WERI-Rb-1 (cell line): Measurements from ENCODE around the gene MYOC.

ENCODE experiments used
- DNase-seq: peaks from one replicate; pipeline ENCODE4 v3.0.0-alpha.2; 2020
- H3K27ac ChIP-seq: fragments of 250-450 bp; sonication (Bioruptor Pico); 2 replicates; pipeline ENCODE4 v1.5.1; 2020; ENCODE audit warnings: mild to moderate bottlenecking, moderate library complexity
- H3K27me3 ChIP-seq: fragments of 250-450 bp; sonication (Bioruptor Pico); 2 replicates; pipeline ENCODE4 v1.5.1; 2021; ENCODE audit warnings: mild to moderate bottlenecking, low read depth, moderate library complexity; ENCODE audit not compliant: insufficient read depth, severe bottlenecking
- H3K36me3 ChIP-seq: fragments of 250-450 bp; sonication (Bioruptor Pico); 2 replicates; pipeline ENCODE4 v1.5.1; 2020; ENCODE audit warnings: mild to moderate bottlenecking, moderate library complexity
- H3K4me3 ChIP-seq: 2 replicates; pipeline ENCODE4 v1.5.1; 2011; ENCODE audit warnings: low read depth, mild to moderate bottlenecking, control low read depth, low read length
- H3K9me3 ChIP-seq: fragments of 250-450 bp; sonication (Bioruptor Pico); 2 replicates; pipeline ENCODE4 v1.5.1; 2021; ENCODE audit warnings: mild to moderate bottlenecking, moderate library complexity; ENCODE audit not compliant: severe bottlenecking
- TF ChIP-seq, protein P1 (sequence below): IDR thresholded peaks from 2 replicates; pipeline ENCODE4 v1.5.1; 2011; ENCODE audit warnings: low read depth, mild to moderate bottlenecking, control low read depth, inconsistent platforms, low read length

The MYOC gene

DNA sequence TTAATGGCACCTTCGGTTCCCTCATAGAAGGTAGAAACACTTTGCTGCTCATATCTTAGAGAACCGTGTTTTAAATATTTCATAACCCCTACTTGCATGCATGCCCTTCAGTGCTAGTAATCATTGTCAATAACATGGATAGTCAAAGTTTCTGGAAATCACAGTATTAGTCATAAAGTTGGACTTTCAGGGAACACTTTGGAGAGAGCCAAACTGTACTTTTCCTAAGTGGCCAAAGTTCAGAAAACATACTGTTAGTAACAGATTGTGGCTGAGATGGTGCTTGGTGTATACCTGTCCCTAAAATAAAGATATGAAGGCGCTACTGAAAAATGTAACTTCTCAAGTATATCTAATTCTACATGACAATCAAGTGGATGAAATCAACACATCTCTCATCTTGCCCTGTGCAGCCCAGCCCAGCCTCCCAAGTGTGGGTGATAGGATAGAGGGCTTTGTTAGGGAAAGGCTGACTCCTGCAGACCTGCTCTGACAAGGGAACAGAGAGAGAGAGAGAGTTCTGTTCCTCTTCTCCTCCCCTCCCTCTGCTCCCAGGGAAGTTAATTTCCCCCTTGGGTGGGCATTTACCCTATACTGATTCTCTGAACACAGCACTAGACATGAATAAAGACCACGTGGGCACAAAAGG is 14.4 kb downstream of the MYOC start:
- Histone ChIP-seq H3K27ac (no peak overlapping the region), H3K4me3 (no peak overlapping the region), H3K9me3 (no peaks in the 10 kb centered on the region), H3K27me3 (no peaks in the 10 kb centered on the region), H3K36me3 (no peaks in the 10 kb centered on the region)
- DNase-seq, result no peak
- TF ChIP-seq, protein P1, sequence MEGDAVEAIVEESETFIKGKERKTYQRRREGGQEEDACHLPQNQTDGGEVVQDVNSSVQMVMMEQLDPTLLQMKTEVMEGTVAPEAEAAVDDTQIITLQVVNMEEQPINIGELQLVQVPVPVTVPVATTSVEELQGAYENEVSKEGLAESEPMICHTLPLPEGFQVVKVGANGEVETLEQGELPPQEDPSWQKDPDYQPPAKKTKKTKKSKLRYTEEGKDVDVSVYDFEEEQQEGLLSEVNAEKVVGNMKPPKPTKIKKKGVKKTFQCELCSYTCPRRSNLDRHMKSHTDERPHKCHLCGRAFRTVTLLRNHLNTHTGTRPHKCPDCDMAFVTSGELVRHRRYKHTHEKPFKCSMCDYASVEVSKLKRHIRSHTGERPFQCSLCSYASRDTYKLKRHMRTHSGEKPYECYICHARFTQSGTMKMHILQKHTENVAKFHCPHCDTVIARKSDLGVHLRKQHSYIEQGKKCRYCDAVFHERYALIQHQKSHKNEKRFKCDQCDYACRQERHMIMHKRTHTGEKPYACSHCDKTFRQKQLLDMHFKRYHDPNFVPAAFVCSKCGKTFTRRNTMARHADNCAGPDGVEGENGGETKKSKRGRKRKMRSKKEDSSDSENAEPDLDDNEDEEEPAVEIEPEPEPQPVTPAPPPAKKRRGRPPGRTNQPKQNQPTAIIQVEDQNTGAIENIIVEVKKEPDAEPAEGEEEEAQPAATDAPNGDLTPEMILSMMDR, result no peak

- TF ChIP-seq, protein P1, result no peak
Observed at GRCh38 chr1:171636141-171636540, 16.3 kb downstream of the MYOC start.

GRCh38 chr1:171635661-171636060 is 16.8 kb downstream of the MYOC start:
- TF ChIP-seq, protein P1, result no peak
- DNase-seq, result no peak
- no peaks in the 10 kb centered on the region for H3K9me3 ChIP-seq
- no peaks in the 10 kb centered on the region for H3K36me3 ChIP-seq
- H3K27me3 ChIP-seq, result no peaks in the 10 kb centered on the region
- H3K27ac ChIP-seq, result no peak overlapping the region
- H3K4me3 ChIP-seq, result no peak overlapping the region

More at GRCh38 chr1:171636141-171636540, 16.3 kb downstream of the MYOC start:
- Histone ChIP-seq H3K36me3 (no peaks in the 10 kb centered on the region), H3K27me3 (no peaks in the 10 kb centered on the region), H3K27ac (no peak overlapping the region), H3K4me3 (no peak overlapping the region), H3K9me3 (no peaks in the 10 kb centered on the region)
- no peak for DNase-seq

- TF ChIP-seq, protein P1, result no peak
- H3K27me3 ChIP-seq, result no peaks in the 10 kb centered on the region
- no peaks in the 10 kb centered on the region for H3K36me3 ChIP-seq
- no peak overlapping the region for H3K4me3 ChIP-seq
- DNase-seq, result no peak
- H3K27ac ChIP-seq, result no peak overlapping the region
- H3K9me3 ChIP-seq, result no peaks in the 10 kb centered on the region
Observed at GRCh38 chr1:171628225-171628624, 24.3 kb downstream of the MYOC start.

DNA sequence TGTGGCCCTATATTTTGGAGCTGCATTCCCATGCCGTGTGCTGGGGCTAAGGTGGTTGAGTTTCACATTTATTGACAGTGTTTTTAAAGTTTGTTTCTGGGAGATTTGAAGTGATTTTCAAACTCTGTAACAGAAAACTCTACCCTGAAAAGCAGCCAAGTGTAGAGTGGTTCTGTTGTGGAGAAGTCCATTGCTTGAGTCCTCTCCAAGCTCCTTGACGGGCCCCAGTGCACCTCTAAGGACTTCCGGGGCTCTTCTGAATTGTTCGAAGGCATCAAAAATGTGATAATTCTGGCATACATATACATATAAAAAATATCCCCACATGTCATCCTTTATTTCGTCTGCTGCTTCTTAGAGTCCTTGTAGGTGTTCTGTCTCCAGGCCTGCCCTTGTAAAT is 25.5 kb downstream of the MYOC start:
- Histone ChIP-seq H3K27me3 (no peaks in the 10 kb centered on the region), H3K4me3 (no peak overlapping the region), H3K36me3 (no peaks in the 10 kb centered on the region), H3K9me3 (no peaks in the 10 kb centered on the region), H3K27ac (no peak overlapping the region)
- TF ChIP-seq, protein P1, result no peak
- DNase-seq, result no peak

- Histone ChIP-seq H3K36me3 (no peaks in the 10 kb centered on the region), H3K27ac (no peak overlapping the region), H3K4me3 (no peak overlapping the region), H3K27me3 (no peaks in the 10 kb centered on the region), H3K9me3 (no peaks in the 10 kb centered on the region)
- no peak for DNase-seq
- TF ChIP-seq, protein P1, result no peak
Observed at GRCh38 chr1:171625225-171625624, 27.3 kb downstream of the MYOC start.
